ENCODE results near the gene GPR65.

The GPR65 gene, protein sequence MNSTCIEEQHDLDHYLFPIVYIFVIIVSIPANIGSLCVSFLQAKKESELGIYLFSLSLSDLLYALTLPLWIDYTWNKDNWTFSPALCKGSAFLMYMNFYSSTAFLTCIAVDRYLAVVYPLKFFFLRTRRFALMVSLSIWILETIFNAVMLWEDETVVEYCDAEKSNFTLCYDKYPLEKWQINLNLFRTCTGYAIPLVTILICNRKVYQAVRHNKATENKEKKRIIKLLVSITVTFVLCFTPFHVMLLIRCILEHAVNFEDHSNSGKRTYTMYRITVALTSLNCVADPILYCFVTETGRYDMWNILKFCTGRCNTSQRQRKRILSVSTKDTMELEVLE

DNA sequence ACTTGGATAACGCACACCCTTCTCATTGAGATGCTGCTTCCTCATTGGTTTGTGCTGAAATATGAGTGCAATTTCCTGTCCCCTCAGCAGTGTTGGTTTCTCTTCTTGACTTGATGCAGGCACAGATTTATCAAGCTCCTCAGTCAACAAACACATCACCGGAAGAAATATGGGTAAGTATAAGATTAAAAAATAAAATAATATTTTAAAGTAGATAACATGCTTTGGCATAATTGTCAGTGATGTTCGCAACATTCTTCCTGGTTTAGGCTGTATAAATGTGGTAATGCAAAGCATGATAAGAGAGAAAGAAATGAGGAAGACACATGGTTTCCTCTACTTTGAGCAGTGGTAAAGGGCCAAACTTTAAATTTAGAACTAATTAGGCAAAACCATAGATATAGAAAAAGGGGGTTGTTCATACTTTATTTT, at the start of gene GPR65:
Gene GPR65, plus strand, starts transcription at position 86 of the 432 bp plus-strand sequence. CDS start 5,713 bp downstream, outside the sequence.
- peak; percentile 71 to 86 for DNase-seq

GRCh38 chr14:87955501-87955900, 49.4 kb upstream of the GPR65 start:
- no peak for DNase-seq

GRCh38 chr14:87960013-87960787, 44.7 kb upstream of the GPR65 start:
- DNase-seq = peak; percentile 21 to 58

DNA sequence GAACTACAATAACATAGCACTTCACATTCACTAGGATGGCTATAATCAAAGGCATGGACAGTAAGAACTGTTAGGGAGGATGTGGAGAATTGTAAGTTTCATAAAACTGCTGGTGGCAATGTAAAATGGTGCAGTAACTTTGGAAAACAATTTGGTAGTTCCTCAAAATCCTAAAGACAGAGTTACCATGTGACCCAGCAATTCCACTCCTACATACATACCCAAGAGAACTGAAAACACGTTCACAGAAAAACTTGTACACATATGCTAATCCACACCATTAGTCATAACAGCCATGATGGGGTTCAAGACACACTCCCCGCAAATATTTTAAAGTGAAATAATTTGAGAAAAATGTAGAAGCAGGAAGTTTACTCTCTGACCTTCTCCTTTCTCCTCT, 43.7 kb upstream of the GPR65 start:
- no peak for DNase-seq

GRCh38 chr14:87966816-87967215, 38.1 kb upstream of the GPR65 start:
- DNase-seq = no peak

GRCh38 chr14:87967496-87967895, 37.4 kb upstream of the GPR65 start:
- no peak for DNase-seq

DNA sequence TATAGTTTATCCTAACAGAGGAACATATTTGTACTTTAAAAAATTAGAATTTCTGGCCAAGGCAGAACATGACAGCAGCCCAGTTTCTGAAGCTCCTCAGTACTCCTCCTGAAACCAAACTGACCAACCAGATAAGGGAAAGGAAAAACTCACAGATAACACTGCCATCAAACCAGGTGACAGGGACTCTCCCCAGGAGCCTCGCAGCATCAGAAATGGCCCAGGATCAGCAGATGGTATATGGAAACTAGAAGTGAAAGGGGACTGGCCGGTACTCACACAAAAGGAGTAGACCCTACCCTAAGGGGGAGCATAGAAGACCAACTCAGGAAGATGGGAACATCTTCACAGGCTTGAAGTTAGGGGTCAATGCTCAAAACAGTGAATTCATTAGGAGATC, 33.9 kb upstream of the GPR65 start:
- no peak for DNase-seq

- no peak for DNase-seq
These were observed 29.3 kb upstream of the GPR65 start for GRCh38 chr14:87975636-87976035.

DNA sequence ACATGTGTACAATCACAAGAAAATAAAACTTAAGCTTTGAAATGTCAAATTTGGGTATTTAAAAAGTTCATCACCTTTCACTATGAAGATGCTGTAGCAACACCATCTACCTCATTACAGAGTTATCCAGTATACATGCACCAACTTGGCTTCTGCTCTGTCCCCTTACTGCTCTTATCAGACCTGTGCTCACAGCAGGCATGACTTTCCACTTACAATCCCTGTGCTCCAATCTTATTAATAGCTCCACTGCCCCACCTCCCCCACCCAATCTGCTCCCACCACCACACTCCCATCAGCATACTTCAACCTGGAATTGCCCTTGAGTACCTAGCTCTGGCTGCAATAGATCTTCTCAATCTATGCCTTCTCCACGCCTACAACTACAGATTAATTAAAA, 25.2 kb upstream of the GPR65 start:
- DNase-seq = no peak

DNA sequence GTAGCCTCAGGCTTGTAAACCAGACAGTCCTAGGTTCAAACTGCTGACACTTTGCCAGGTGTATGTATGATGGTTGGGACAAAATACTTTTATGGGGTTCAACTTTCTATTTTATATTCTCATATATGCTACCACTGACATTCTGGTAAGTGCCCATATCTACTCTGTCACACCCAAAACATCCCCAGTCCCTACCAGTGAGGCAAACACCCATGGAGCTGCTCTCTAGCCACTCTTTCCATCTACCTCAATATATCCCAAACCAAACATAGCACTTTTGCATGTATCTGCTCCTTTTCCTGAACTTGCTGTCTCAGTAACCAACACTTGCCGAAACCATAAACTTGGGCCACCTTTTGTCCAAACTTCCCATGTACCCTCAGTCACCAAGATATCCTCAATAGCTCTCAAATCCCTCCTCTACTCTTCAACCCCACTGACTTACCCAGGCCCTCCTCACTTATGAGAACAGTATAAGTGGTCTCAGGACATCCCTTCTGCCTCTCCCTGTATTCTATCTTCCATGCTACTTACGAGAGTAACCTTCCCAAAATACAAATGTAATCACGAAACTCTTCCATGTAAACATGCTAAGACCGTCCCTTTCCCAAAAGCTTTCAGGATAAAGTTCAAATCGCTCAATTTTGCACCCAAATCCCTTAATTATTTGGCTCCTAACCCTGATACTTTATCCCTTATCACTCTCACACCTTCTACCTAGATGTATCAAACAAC, 15.5 kb upstream of the GPR65 start:
- DNase-seq = no peak

DNA sequence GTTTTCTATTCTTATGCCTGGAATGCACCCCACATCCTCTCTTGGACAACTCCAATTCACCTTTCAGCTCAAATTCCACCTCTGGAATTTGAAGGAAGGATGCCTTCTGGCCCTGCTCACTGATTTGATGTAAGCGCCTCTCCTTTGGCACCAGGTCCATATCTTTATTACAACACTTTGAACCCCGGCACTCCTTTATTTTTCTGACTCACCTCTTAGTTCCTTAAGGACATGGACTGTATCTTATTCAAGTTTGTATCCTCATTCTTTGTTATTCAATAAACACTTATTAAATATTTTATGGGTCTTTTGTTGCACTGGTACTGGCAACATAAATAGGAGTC, 15.0 kb upstream of the GPR65 start:
- no peak for DNase-seq

- no peak for DNase-seq
These were observed 14.3 kb upstream of the GPR65 start for GRCh38 chr14:87990682-87991081.

DNA sequence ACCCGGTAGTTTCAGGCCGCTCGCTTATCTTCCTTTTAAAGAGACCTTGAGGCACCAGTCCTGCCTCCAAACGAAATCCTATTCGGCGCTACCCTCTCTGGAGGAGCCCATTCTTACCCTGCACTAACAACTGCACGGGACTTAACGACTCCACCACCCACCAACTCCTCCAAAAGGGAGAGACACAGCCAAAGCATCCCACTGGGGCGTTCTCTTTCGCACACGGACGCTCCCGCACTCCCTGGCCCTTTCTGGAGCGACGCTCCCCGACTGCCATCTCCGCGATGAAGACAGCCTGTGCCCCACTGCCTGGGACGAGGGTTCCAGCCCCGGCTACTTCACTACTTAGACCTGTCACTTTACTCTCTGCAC, 12.6 kb upstream of the GPR65 start:
- DNase-seq = no peak

GRCh38 chr14:87992718-87993628, 12.0 kb upstream of the GPR65 start, which contains the start of gene GALC:
Gene GALC (minus strand): TSS chr14:87993182. CDS start chr14:87993164, 18 bp downstream.
- peak; percentile 96 to 97 for DNase-seq

GRCh38 chr14:87994974-87995373, 10.0 kb upstream of the GPR65 start:
- peak; percentile 67 to 73 for DNase-seq

- DNase-seq = no peak
These were observed 9.2 kb upstream of the GPR65 start for GRCh38 chr14:87995500-87996290.

DNA sequence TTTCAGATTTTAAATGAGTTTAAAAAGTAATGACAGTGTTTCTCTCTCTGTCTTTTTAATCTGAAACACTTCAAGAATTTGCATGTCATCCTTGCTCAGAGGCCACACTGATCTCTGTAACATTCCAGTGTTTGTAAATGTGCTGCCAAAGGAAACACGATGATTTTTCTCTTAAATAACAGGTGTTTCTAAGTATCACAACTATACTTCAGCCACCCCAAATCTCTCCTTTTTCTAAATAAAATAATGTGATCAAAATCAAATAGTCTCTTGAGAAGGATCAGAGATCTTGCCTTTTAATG, 8.7 kb upstream of the GPR65 start:
- no peak for DNase-seq

- DNase-seq = no peak
These were observed 6.5 kb upstream of the GPR65 start for GRCh38 chr14:87998482-87998881.

GRCh38 chr14:87999277-87999676, 5.7 kb upstream of the GPR65 start:
- no peak for DNase-seq

DNA sequence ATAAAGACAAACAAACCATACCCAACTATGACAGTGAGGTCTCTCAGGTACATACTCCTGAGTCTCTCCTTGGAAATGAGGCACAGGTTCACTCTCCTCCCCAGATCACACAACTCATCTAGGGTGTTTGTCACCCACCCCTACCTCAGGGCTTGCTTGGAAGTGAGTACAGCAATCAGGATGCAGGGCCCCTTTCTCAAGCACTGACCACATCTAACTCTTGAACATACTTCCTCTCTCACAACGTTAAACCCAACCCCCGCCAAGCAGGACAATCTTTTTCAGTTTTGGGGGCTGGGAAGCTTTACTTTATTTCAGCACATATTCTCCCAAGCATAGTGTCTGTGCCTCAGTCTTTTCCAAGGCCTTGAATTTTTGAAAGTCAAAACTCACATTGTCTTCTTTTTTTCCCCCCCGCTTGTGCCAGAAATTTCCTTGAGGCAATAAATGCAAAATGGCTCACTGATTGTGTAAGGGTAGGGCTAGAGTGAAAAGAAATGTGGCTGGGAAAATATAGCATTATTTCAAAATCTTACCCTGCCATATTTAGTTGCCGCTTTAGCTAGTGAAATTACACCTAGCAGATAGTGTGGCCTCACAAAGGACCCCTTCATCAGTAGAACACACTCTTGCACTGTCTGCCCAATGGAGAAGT, 2.4 kb upstream of the GPR65 start:
- DNase-seq = peak in 1 of 2 donors; percentile 20

DNA sequence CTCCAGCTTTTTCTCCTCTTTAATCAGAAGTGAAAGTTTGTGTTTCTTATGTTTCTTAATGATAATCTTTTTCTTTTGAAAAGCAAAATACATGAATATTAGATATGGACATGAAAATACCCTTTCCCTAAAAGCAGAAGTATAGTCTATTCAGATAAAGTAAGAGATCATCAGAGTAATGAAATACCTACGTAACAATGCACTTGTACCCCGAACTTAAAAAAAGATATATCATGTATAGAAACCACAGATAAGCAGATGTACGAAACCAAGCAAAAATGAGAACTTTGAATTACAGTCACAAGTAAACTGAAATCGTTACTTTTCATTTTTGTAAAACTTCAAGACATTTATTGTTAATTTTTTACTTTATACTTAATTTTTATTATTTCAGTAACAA, 1.5 kb upstream of the GPR65 start:
- no peak for DNase-seq

Data from CD4-positive, alpha-beta T cell treated with Interferon alpha-2 for 1 hour (primary cell).